ENCODE measurements around the gene ZFP64.

Gene ZFP64

GRCh38 chr20:52103335-52103912 lies 88.2 kb downstream of the ZFP64 start:
- no peak for DNase-seq

GRCh38 chr20:52102559-52102958 lies 89.0 kb downstream of the ZFP64 start:
- no peak for DNase-seq

GRCh38 chr20:52102126-52102525 lies 89.5 kb downstream of the ZFP64 start:
- no peak for DNase-seq

Data from stimulated activated CD4-positive, alpha-beta T cell treated with anti-CD3 and anti-CD28 coated beads, Interleukin-12 subunit alpha, Interleukin-12 subunit beta, amount 100 ng/mL, for 4 hours (primary cell).